Measurements from ENCODE around the gene HOMER2.

The HOMER2 gene

DNA sequence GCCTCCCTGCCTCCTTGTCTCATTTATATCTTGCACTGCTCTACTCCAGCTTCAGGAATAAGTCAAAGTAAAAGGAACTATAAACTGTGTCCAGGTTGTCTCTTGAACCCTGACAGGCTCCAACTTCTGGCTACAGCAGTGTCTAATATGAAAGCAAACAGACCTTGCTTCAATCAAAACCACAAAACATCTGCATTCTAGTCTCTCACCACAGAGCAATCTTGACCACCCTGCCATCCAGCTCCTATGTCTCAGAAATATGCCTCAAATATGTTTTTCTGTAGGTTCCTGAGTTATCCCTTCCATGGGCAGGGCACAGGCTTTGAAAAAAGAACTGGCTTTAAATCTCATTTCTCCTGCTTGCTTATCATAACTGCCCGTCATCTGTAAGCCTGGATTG is 20.5 kb upstream of the HOMER2 start:
- TF ChIP-seq, protein P1, sequence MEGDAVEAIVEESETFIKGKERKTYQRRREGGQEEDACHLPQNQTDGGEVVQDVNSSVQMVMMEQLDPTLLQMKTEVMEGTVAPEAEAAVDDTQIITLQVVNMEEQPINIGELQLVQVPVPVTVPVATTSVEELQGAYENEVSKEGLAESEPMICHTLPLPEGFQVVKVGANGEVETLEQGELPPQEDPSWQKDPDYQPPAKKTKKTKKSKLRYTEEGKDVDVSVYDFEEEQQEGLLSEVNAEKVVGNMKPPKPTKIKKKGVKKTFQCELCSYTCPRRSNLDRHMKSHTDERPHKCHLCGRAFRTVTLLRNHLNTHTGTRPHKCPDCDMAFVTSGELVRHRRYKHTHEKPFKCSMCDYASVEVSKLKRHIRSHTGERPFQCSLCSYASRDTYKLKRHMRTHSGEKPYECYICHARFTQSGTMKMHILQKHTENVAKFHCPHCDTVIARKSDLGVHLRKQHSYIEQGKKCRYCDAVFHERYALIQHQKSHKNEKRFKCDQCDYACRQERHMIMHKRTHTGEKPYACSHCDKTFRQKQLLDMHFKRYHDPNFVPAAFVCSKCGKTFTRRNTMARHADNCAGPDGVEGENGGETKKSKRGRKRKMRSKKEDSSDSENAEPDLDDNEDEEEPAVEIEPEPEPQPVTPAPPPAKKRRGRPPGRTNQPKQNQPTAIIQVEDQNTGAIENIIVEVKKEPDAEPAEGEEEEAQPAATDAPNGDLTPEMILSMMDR (IDR thresholded peaks at IDR 0.05; ENCODE audit: insufficient read depth, missing control alignments), result no peak
- DNase-seq (ENCODE audit: insufficient read length, low spot score) (no peak), FAIRE-seq (no peak)

DNA sequence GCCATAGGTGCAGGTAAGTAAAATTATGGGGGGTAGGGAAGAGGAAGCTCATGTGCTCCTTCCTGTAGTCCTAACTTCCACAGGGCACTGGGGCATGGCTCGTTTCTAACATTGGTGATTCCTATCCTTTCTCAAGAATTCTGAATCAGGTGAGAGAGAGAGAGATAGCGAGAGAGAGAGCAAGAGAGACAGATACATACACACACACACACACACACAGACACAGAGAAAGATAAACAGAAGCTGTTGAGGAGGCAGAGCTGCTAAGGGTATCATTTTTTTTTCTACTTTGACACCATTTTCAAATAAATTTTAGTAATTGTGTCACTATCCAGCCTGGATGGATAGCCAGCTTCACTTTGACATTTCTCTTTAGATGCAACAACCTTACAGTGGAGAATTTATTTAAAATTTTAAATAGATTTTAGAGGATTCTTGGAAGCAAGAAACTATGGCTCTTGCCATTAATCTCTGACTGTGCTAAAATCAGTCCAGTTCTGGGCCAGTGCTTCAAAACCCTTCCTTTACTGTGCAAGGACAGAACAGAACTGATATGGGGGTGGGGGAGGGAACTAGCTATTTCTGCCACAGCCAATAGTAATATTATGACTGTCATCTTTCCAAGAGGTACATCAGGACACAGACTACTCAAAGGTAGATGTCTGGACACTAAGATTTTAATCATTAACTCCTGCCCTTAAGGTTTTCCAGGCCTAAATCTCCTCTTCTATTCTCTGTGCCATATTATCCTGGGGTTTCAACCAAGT is 18.9 kb upstream of the HOMER2 start:
- TF ChIP-seq, protein P1 (IDR thresholded peaks at IDR 0.05; ENCODE audit: insufficient read depth, missing control alignments), result no peak
- DNase-seq (ENCODE audit: insufficient read length, low spot score) (no peak), FAIRE-seq (no peak)

DNA sequence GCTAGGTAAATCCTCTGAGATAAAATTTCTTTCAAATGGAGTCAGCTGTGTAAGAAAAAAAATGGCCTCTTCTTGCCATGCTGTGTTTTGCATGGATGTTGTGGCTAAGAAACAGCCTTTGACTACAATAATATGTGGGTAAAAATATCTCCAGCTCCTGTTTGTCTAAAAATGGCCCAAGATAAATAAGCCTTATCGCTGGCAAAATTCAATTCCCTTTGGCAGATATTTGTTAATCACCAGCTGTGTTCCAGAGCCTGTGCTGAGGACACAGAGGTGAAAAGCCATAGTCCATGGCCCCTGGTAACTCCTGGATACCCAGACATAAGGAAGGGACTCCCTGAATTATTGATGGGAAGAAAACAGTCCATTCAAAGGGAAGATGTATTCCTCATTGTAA is 18.2 kb upstream of the HOMER2 start:
- DNase-seq (ENCODE audit: insufficient read length, low spot score) (no peak), FAIRE-seq (no peak)
- TF ChIP-seq, protein P1 (IDR thresholded peaks at IDR 0.05; ENCODE audit: insufficient read depth, missing control alignments), result no peak

DNA sequence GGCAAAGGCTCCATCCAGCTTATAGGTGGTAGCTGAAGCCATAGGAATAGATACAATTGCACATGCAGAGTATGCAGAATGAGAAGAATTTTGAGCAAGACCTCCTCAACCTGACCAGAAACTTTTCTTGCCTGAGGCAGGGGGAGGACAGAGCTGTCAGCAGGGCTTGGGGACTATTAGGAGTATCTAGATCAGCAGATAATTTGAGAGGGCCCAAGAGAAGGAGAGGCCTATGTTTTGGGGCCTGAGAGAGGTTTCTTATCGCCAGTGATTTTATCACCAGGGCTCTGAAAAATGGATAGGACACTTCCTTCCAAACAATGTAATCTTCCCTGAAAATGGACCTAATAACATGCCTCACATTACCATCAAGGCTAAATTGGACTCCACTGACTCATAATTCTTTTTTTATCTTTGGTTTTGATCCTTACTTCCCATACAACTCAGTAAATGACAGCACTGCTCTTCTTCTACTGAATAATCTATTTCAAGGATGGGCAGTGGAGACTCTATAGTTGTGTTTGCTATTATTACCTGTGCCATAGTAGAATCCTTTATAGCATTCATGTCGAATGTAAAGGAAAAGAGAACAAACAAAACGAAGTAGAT is 17.7 kb upstream of the HOMER2 start:
- FAIRE-seq, result no peak
- no peak for DNase-seq (ENCODE audit: insufficient read length, low spot score)
- TF ChIP-seq, protein P1 (IDR thresholded peaks at IDR 0.05; ENCODE audit: insufficient read depth, missing control alignments), result no peak

DNA sequence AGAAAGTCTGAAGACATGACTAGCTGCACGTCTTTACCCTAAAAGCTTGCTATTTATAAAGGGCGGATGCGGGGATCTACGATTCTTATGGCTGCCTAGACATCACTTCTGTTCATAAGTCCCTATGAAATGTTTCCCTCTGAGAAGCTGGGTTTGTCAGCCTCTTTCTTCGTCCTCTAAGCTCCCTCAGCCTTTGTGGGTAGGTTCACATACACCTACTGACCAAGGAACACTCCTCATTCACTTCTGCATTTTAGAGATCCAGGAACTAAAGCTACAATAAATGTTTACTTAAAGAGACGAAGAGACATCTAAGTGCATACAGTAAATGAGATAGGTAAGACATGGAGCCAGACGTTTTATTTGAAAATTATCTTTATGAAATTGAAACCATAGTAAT is 16.8 kb upstream of the HOMER2 start:
- FAIRE-seq (no peak), DNase-seq (ENCODE audit: insufficient read length, low spot score) (no peak)
- TF ChIP-seq, protein P1 (IDR thresholded peaks at IDR 0.05; ENCODE audit: insufficient read depth, missing control alignments), result no peak

DNA sequence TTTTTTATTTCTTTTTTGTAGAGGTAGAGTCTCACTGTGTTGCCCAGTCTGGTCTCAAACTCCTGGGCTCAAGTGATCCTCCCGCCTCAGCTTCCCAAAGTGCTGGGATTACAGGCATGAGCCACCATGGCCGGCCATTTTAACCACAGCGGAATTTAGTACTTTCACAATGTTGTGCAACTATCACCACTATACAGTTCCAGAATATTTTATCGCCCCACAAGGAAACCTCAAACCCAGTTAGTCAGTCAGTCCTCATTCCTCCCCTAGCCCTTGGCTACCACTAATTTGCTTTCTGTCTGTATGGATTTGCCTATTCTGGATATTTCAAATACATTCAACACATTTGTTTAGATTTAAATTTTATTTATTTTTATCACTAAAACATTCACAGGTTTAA is 15.5 kb upstream of the HOMER2 start:
- DNase-seq (ENCODE audit: insufficient read length, low spot score) (no peak), FAIRE-seq (no peak)
- TF ChIP-seq, protein P1 (IDR thresholded peaks at IDR 0.05; ENCODE audit: insufficient read depth, missing control alignments), result no peak

DNA sequence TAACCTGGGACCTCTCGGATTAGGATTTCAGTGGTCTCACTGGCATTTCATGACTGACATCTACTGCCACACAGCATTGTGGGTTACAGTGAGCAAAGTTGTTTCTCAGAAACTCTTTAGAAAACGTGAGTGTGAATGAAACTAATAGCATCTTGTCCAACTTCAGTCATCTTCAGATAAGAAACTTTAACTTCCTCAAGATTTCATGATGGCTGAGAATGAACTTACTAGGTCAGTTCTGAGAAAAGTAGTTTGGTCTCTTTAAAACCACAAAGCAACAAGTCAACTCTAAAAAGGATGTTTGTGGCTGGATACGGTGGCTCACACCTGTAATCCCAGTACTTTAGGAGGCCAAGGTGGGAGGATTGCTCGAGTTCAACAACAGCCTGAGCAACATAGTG is 14.2 kb upstream of the HOMER2 start:
- DNase-seq (ENCODE audit: insufficient read length, low spot score), result no peak
- TF ChIP-seq, protein P1 (IDR thresholded peaks at IDR 0.05; ENCODE audit: insufficient read depth, missing control alignments), result no peak
- no peak for FAIRE-seq

All from D721Med (cell line).